ENCODE measurements around the gene FANK1. TPM values are rescaled to one million over a fixed set of nuclear protein-coding genes. Genes with fewer than 3 reads are reported as not detected.

The FANK1 gene
- total RNA-seq, result 6.6 and 12.4 TPM in 2 replicates

GRCh38 chr10:125896088-125896934 is at the start of gene FANK1:
Gene FANK1 (plus strand): TSS chr10:125896564. CDS start chr10:125896643, 79 bp downstream.

GRCh38 chr10:125881192-125881591 is 15.2 kb upstream of the FANK1 start, which contains the start of gene DHX32:
Gene DHX32 (minus strand): TSS chr10:125881292. CDS start chr10:125880824, 468 bp downstream.

Other genes starting within 250 kb of the FANK1 start
- gene TEX36, start 213.4 kb upstream of the FANK1 start, total RNA-seq, result not detected in 2 replicates
- 21.2 and 23.0 TPM in 2 replicates for gene EDRF1, start 176.9 kb upstream of the FANK1 start, total RNA-seq
- 0.13 TPM in 1 of 2 replicates, not detected in the other for gene MMP21, start 120.7 kb upstream of the FANK1 start, total RNA-seq
- gene UROS, start 73.3 kb upstream of the FANK1 start, total RNA-seq, result 41.0 and 48.7 TPM in 2 replicates
- 22.3 and 25.2 TPM in 2 replicates for gene BCCIP, start 73.0 kb upstream of the FANK1 start, total RNA-seq
- gene DHX32, start 15.3 kb upstream of the FANK1 start, total RNA-seq, result 42.3 and 45.9 TPM in 2 replicates